ENCODE results near the gene CAPS. TPM values are rescaled to one million over a fixed set of nuclear protein-coding genes. Genes with fewer than 3 reads are reported as not detected.

The CAPS gene
- total RNA-seq, 1 experiment from 2014 or later: 7.2 TPM

DNA sequence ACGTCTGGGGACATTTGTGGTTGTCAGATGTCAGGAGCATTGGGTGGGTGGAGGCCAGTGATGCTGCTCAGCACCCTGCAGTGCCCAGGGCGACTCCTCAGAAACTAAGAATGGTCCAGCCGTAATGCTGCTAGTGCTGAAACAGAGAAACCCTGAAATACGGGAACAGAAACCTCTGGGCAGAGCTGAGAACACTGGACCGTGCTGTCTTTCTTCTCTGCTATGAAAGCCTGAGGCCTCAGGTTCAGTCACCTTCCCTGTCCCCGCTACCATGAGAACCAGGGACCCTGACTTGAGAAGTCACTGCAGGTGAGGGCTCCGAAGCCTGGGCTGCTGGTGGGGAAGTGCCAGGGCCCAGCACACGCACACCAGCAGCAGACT, 13.4 kb downstream of the CAPS start:
- Mint-ChIP-seq H3K27ac (ENCODE audit: unreplicated experiment) (no peak overlapping the region), H3K4me1 (ENCODE audit: low read depth, unreplicated experiment) (no peaks in the 10 kb centered on the region), H3K9me3 (ENCODE audit: unreplicated experiment) (no peaks in the 10 kb centered on the region), H3K27me3 (ENCODE audit: insufficient read depth, unreplicated experiment) (no peaks in the 10 kb centered on the region), H3K4me3 (ENCODE audit: unreplicated experiment) (no peak overlapping the region), H3K36me3 (ENCODE audit: insufficient read depth, unreplicated experiment) (peaks cover 72% of the 10 kb centered on the region)
- DNase-seq: no peak
- Histone ChIP-seq H3K4me1 (no peaks in the 10 kb centered on the region), H3K4me3 (ENCODE audit: low read depth, low read length) (no peak overlapping the region), H3K36me3 (ENCODE audit: control insufficient read depth, insufficient read depth, low read length) (peaks cover 3% of the 10 kb centered on the region; the same call in 1 of the 2 replicates), H3K9me3 (no peaks in the 10 kb centered on the region), H3K27me3 (replicated peaks; ENCODE audit: control insufficient read depth, insufficient read depth, low read length) (no peaks in the 10 kb centered on the region)
- CTCF ChIA-PET: no interaction called here
- intact Hi-C loops (cut with micrococcal nuclease; ENCODE audit: unreplicated experiment): no loop called here
- BruUV-seq (replicated peaks): no TSS peak
- POLR2A ChIA-PET: no interaction called here
- TF ChIP-seq, protein P1, sequence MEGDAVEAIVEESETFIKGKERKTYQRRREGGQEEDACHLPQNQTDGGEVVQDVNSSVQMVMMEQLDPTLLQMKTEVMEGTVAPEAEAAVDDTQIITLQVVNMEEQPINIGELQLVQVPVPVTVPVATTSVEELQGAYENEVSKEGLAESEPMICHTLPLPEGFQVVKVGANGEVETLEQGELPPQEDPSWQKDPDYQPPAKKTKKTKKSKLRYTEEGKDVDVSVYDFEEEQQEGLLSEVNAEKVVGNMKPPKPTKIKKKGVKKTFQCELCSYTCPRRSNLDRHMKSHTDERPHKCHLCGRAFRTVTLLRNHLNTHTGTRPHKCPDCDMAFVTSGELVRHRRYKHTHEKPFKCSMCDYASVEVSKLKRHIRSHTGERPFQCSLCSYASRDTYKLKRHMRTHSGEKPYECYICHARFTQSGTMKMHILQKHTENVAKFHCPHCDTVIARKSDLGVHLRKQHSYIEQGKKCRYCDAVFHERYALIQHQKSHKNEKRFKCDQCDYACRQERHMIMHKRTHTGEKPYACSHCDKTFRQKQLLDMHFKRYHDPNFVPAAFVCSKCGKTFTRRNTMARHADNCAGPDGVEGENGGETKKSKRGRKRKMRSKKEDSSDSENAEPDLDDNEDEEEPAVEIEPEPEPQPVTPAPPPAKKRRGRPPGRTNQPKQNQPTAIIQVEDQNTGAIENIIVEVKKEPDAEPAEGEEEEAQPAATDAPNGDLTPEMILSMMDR (IDR thresholded peaks at IDR 0.05; ENCODE audit: insufficient read depth in 1 of 2, low read depth in 1 of 2, low read length in 1 of 2, severe bottlenecking in 1 of 2, unreplicated experiment in 1 of 2): no peak

DNA sequence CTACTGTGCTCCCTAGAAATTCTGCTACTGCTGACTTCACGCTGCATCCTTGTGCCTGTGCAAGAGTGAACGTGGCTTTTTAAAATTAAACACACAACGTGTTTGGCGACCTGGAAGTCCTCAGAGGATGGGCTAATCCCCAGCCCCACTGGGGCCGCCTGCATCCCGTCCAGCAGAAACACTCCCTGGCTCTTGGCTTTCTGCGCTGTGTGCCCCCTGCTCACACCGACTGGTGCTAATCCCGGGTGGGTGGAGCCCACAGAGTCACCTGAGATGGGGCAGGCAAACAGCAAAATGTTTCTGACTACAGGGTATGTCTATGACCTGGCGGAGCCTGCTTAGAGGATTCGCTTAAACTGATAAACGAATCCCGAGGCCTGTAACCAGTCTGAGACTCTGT, 15.1 kb downstream of the CAPS start:
- no peaks in the 10 kb centered on the region for H3K27me3 Mint-ChIP-seq (ENCODE audit: insufficient read depth, unreplicated experiment)
- POLR2A ChIA-PET: no interaction called here

DNA sequence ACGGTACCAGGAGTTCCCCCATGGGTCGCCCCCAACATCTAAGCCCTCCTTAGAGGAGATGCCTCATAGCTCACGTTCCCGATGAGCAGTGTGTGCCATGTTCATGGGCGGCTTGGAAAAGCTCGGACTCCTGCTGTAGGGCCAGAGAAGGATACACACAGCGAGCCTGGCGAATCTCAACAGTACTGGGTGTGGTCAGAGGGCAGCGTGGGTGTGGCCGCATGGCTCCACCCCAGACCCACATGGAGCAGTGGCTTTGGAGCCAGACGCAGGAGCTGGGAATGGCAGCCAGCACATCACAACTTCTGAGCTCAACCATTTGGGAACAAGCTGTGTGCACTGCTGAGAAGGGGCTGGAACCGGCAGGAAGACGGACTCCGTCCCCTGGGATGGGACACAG, 15.6 kb downstream of the CAPS start:
- H3K4me3 Mint-ChIP-seq (ENCODE audit: unreplicated experiment): no peak overlapping the region
- intact Hi-C loops (cut with micrococcal nuclease; ENCODE audit: unreplicated experiment): no loop called here
- no peaks in the 10 kb centered on the region for H3K9me3 ChIP-seq
- no peak overlapping the region for H3K4me3 ChIP-seq (ENCODE audit: low read depth, low read length)
- no peaks in the 10 kb centered on the region for H3K27me3 ChIP-seq (replicated peaks; ENCODE audit: control insufficient read depth, insufficient read depth, low read length)
- H3K9me3 Mint-ChIP-seq (ENCODE audit: unreplicated experiment): no peaks in the 10 kb centered on the region
- peaks cover 64% of the 10 kb centered on the region for H3K36me3 Mint-ChIP-seq (ENCODE audit: insufficient read depth, unreplicated experiment)
- CTCF ChIA-PET: no interaction called here
- H3K27me3 Mint-ChIP-seq (ENCODE audit: insufficient read depth, unreplicated experiment): no peaks in the 10 kb centered on the region
- H3K4me1 Mint-ChIP-seq (ENCODE audit: low read depth, unreplicated experiment): no peaks in the 10 kb centered on the region
- H3K4me1 ChIP-seq: no peaks in the 10 kb centered on the region
- no peak overlapping the region for H3K27ac Mint-ChIP-seq (ENCODE audit: unreplicated experiment)
- POLR2A ChIA-PET: no interaction called here
- no TSS peak for BruUV-seq (replicated peaks)
- TF ChIP-seq, protein P1 (IDR thresholded peaks at IDR 0.05; ENCODE audit: insufficient read depth in 1 of 2, low read depth in 1 of 2, low read length in 1 of 2, severe bottlenecking in 1 of 2, unreplicated experiment in 1 of 2): no peak
- H3K36me3 ChIP-seq (ENCODE audit: control insufficient read depth, insufficient read depth, low read length): peaks cover under 1% of the 10 kb centered on the region; the same call in 1 of the 2 replicates
- no peak for DNase-seq

More for the DNA sequence above, 15.1 kb downstream of the CAPS start:
- CTCF ChIA-PET: no interaction called here
- TF ChIP-seq, protein P1 (IDR thresholded peaks at IDR 0.05; ENCODE audit: insufficient read depth in 1 of 2, low read depth in 1 of 2, low read length in 1 of 2, severe bottlenecking in 1 of 2, unreplicated experiment in 1 of 2): no peak
- DNase-seq: no peak
- Mint-ChIP-seq H3K27ac (ENCODE audit: unreplicated experiment) (no peak overlapping the region), H3K4me1 (ENCODE audit: low read depth, unreplicated experiment) (no peaks in the 10 kb centered on the region), H3K4me3 (ENCODE audit: unreplicated experiment) (no peak overlapping the region), H3K9me3 (ENCODE audit: unreplicated experiment) (no peaks in the 10 kb centered on the region), H3K36me3 (ENCODE audit: insufficient read depth, unreplicated experiment) (peaks cover 69% of the 10 kb centered on the region)
- H3K36me3 ChIP-seq (ENCODE audit: control insufficient read depth, insufficient read depth, low read length): peaks cover 3% of the 10 kb centered on the region; the same call in 1 of the 2 replicates
- H3K9me3 ChIP-seq: no peaks in the 10 kb centered on the region
- no peak overlapping the region for H3K4me3 ChIP-seq (ENCODE audit: low read depth, low read length)
- no peaks in the 10 kb centered on the region for H3K4me1 ChIP-seq
- intact Hi-C loops (cut with micrococcal nuclease; ENCODE audit: unreplicated experiment): no loop called here
- BruUV-seq (replicated peaks): no TSS peak
- no peaks in the 10 kb centered on the region for H3K27me3 ChIP-seq (replicated peaks; ENCODE audit: control insufficient read depth, insufficient read depth, low read length)
